ACHN (cell line): Measurements from ENCODE around the gene ACOT11.

Experiments used
- DNase-seq: peaks from one replicate; pipeline ENCODE4 v3.0.0-alpha.2; 2015
- in situ Hi-C: cut with HindIII; loops from 2 replicates; pipeline ENCODE4 v1.10.0; 2017; ENCODE audit warnings: low sequenced_read_pairs, low pct_ligation_motif_present, low pct_unique_long_range_greater_than_20kb

Gene ACOT11

DNA sequence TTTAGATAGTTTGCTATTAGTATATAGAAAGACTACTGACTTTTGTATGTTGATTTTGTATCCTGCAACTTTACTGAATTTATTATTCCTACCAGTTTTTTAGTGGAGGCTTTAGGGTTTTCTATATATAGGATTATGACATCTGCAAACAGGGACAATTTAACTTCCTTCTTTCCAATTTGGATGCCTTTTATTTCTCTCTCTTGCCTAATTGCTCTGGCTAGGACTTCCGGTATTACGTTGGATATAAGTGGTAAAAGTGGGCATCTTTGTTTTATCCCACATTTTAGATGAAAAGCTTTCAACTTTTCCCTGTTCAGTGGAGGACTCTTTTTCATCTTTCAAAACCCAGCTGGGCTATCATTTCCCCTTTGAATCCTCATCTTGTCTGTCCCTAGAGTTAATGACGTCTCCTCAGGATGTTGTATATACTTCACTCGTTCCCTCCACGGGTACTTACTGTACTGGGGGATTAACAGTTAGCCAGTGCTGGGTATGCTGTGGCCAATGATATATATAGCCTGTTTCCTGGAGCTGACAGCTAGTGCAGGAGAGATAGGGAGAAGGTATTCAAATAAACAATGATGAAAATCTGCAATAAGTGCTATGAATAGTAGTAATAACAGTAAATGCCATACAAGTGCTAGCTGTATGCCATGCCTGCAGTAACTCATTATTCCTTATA is 9.8 kb downstream of the ACOT11 start:
- in situ Hi-C loops: no loop called here
- DNase-seq: no peak

DNA sequence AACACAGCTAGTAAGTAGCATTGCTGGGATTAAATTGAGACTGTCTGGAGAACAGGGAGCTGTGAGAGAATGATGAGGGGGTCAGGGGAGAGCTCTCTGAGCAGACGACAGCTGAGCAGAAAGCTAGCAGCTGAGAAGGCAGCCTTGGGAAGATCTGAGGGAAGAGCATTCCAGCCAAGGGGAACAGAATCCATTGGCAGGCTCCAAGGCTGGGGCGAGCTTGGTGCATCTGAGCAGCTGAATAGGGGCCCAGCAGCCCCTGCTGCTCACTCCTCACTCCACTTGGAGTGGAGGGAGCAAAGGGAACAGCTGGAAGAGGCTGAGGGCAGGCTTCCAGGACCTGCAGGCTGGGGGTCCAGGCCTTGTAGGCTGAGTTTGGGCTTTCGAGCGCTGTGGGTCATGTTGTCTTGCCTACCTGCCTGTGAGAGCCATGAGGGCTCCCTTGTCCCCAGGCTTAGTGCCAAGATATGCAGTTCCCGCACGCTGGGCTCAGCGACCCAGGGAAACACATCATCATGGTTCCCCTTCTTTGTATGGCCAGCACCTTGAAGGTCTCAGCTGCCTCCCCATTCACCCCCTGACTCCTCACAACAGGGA is 10.5 kb downstream of the ACOT11 start:
- no peak for DNase-seq
- in situ Hi-C loops: no loop called here

- no peak for DNase-seq
- in situ Hi-C loops: no loop called here
Measured at GRCh38 chr1:54559111-54559548, 11.1 kb downstream of the ACOT11 start.

- DNase-seq: no peak
- in situ Hi-C loops: no loop called here
Measured at GRCh38 chr1:54559771-54560231, 11.8 kb downstream of the ACOT11 start.

- in situ Hi-C loops: no loop called here
Measured at GRCh38 chr1:54564312-54565112, 16.5 kb downstream of the ACOT11 start.

GRCh38 chr1:54565113-54565501 is 17.1 kb downstream of the ACOT11 start:
- in situ Hi-C loops: no loop called here
- no peak for DNase-seq

More at GRCh38 chr1:54564312-54565112, 16.5 kb downstream of the ACOT11 start:
- DNase-seq: no peak

GRCh38 chr1:54566438-54567141 is 18.6 kb downstream of the ACOT11 start:
- in situ Hi-C loops: no loop called here
- no peak for DNase-seq

DNA sequence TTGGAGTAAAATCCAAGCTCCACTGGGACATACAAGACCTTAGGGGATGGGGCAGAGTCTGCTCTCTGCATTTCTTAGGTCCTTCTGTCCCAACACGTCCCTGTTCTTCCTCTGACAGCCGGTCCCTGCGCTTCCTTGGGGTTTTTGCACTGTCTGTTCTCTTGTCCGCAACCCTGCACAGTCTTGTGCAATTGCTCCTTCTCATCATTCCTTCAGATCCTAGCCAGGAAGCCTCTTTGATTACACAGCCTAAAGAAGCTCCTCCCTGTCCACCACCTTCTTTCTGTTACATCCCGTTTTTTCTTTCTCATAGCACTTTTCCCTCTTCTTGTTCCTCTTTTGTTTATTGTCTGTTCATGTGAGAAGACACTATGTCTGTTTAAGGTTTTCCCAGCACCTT is 19.9 kb downstream of the ACOT11 start:
- DNase-seq: no peak
- in situ Hi-C loops: no loop called here

GRCh38 chr1:54569339-54569738 is 21.3 kb downstream of the ACOT11 start:
- DNase-seq: no peak
- in situ Hi-C loops: no loop called here

- in situ Hi-C loops: no loop called here
- no peak for DNase-seq
Measured at GRCh38 chr1:54570161-54570560, 22.1 kb downstream of the ACOT11 start.

GRCh38 chr1:54571326-54571725 is 23.3 kb downstream of the ACOT11 start:
- DNase-seq: no peak
- in situ Hi-C loops: no loop called here

- DNase-seq: no peak
- in situ Hi-C loops: no loop called here
Measured at GRCh38 chr1:54571803-54572541, 23.9 kb downstream of the ACOT11 start.

DNA sequence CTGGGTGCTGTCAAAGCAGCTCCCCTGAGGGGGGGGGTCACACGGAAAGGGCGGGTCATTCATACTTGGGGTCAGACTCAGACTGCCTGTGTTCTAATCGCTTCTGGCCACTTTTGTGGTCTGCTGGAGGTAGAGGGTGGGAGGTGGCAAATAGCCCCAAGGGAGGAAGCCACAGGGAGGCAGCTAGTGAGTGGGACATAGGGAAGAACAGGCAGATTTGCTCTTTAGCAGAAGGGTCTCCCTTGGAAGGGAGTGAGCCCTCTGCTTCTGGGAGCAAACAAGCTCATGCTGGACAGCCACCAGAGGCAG is 24.5 kb downstream of the ACOT11 start:
- in situ Hi-C loops: no loop called here
- no peak for DNase-seq

- no peak for DNase-seq
- in situ Hi-C loops: no loop called here
Measured at GRCh38 chr1:54574158-54574778, 26.2 kb downstream of the ACOT11 start.

GRCh38 chr1:54575161-54575560 is 27.1 kb downstream of the ACOT11 start:
- no peak for DNase-seq
- in situ Hi-C loops: no loop called here

DNA sequence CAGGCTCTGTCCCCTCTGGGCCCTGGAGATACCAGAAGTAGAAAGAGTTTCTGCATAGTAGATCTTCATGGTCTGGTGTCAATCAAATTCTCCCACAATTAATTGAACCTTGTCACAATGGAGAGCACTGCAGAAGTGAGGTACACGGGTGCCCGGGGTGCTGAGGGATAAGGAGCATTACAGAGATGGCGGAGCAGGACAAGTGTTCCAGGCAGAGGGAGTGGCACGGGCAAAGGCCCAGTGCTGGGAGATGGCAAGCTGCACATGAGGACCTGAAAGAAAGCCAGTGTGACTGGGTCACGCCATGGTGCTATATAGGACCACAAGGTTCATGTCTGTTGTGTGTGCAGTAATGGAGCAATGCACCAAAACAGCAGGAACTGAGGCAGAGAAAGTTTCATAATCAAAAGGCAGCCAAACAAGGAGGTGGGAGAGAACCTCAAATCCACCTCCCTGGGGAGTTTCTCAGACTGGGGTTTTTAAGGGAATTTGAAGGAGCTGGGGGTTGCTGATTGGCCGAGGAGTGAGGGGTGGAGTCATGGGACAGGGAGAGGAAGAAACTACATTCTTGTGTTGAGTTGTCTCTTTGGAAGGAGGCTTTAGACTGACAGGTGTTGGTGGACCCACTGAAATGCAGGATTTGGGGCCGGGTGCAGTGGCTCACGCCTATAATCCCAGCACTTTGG is 27.7 kb downstream of the ACOT11 start:
- no peak for DNase-seq
- in situ Hi-C loops: no loop called here

GRCh38 chr1:54577612-54578011 is 29.6 kb downstream of the ACOT11 start:
- no peak for DNase-seq
- in situ Hi-C loops: no loop called here

DNA sequence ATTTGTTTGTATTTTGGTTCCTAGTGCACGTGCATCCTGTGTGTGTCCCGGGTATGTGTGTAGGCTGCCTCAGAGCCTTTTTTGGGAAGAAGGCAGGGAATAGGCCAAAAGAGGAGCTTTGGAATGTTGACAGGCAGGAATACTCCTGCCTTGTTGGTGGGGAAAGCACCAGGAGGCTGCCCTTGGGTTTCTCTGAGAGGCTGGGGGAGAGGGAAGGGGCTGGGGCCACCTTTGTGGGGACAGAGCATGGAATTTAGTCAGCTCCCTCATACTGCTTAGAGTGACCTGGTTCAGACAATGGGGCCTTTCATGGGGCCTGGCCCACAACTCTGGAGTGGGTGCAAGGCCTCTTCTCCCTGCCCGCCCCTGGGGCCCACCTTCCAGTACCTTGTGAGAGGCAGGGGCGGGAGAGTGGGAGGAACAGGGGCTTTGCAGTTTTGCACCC is 31.3 kb downstream of the ACOT11 start:
- in situ Hi-C loops: no loop called here
- DNase-seq: no peak
